Measurements from ENCODE around the gene CT45A9. TPM values are rescaled to one million over a fixed set of nuclear protein-coding genes. Genes with fewer than 3 reads are reported as not detected.
A peak's percentile ranks its signal among the peaks of the same experiment; 100 is the strongest.
"Not testable (repeated sequence)": the region's sequence is repeated elsewhere in the genome, so short reads cannot be mapped to it uniquely, and the experiment has no call there.

CT45A9 gene
- not detected for total RNA-seq

GRCh38 chrX:135871712-135872111 lies at the start of gene CT45A9:
TSS of gene CT45A9 (minus strand) at chrX:135871812. CDS start at chrX:135868061, 3,751 bp downstream.
- DNase-seq (ENCODE audit: low spot score in 2 of 2); H3K4me3 ChIP-seq (ENCODE audit: low read depth, poor library complexity, severe bottlenecking); intact Hi-C loops (cut with DNase I; ENCODE audit: low total_unique reads): not testable (repeated sequence)
- WGBS, 2 donors, result no CpG with 5 or more reads among the region's 17 CpGs

GRCh38 chrX:135920516-135920915 lies 48.9 kb upstream of the CT45A9 start:
- 26 to 38% methylated on average over 1 of the region's 1 CpG for WGBS, 2 donors
- H3K4me3 ChIP-seq (ENCODE audit: low read depth, poor library complexity, severe bottlenecking); DNase-seq (ENCODE audit: low spot score in 2 of 2); intact Hi-C loops (cut with DNase I; ENCODE audit: low total_unique reads): not testable (repeated sequence)

- no peak overlapping the region for H3K4me3 ChIP-seq (ENCODE audit: low read depth, poor library complexity, severe bottlenecking)
- no peak for DNase-seq (ENCODE audit: low spot score in 2 of 2)
- WGBS, 2 donors, result 84 to 88% methylated on average over 5 of the region's 5 CpGs
- TF ChIP-seq CTCF (IDR thresholded peaks at IDR 0.05), result no peak
- TF ChIP-seq POLR2A (IDR thresholded peaks at IDR 0.05), result no peak
- intact Hi-C loops (cut with DNase I; ENCODE audit: low total_unique reads), result no loop called here
Measured at GRCh38 chrX:135914404-135914803, 42.8 kb upstream of the CT45A9 start.

- DNase-seq (ENCODE audit: low spot score in 2 of 2), result no peak
- TF ChIP-seq CTCF (IDR thresholded peaks at IDR 0.05), result no peak
- TF ChIP-seq POLR2A (IDR thresholded peaks at IDR 0.05), result no peak
- 67 to 75% methylated on average over 5 of the region's 5 CpGs for WGBS, 2 donors
- intact Hi-C loops (cut with DNase I; ENCODE audit: low total_unique reads), result no loop called here
- no peak overlapping the region for H3K4me3 ChIP-seq (ENCODE audit: low read depth, poor library complexity, severe bottlenecking)
Measured at GRCh38 chrX:135910251-135910650, 38.6 kb upstream of the CT45A9 start.

GRCh38 chrX:135893294-135893817 lies 21.7 kb upstream of the CT45A9 start, which contains the start of the genes CT45A10 and SAGE1:
TSS of gene CT45A10 (minus strand) at chrX:135893444. CDS start at chrX:135885344, 8,100 bp downstream.
TSS of gene SAGE1 (plus strand) at chrX:135893716. CDS start at chrX:135896243, 2,527 bp downstream.
- no peak within 1 kb of the TSS for H3K4me3 ChIP-seq (ENCODE audit: low read depth, poor library complexity, severe bottlenecking)
- WGBS, 2 donors, result 84 to 88% methylated on average over 22 of the region's 22 CpGs
- TF ChIP-seq POLR2A (IDR thresholded peaks at IDR 0.05) (no peak), CTCF (IDR thresholded peaks at IDR 0.05) (no peak)
- no peak for DNase-seq (ENCODE audit: low spot score in 2 of 2)
- intact Hi-C loops (cut with DNase I; ENCODE audit: low total_unique reads), result no loop called here

- no peak for DNase-seq (ENCODE audit: low spot score in 2 of 2)
- TF ChIP-seq POLR2A (IDR thresholded peaks at IDR 0.05), result no peak
- TF ChIP-seq CTCF (IDR thresholded peaks at IDR 0.05), result no peak
- WGBS, 2 donors, result 94 to 95% methylated on average over 6 to 10 of the region's 11 CpGs
- intact Hi-C loops (cut with DNase I; ENCODE audit: low total_unique reads), result no loop called here
- no peak overlapping the region for H3K4me3 ChIP-seq (ENCODE audit: low read depth, poor library complexity, severe bottlenecking)
Measured at GRCh38 chrX:135892781-135893180, 21.2 kb upstream of the CT45A9 start.

GRCh38 chrX:135890087-135890585 lies 18.5 kb upstream of the CT45A9 start:
- H3K4me3 ChIP-seq (ENCODE audit: low read depth, poor library complexity, severe bottlenecking), result no peak overlapping the region
- TF ChIP-seq CTCF (IDR thresholded peaks at IDR 0.05), result no peak
- no peak for DNase-seq (ENCODE audit: low spot score in 2 of 2)
- intact Hi-C loops (cut with DNase I; ENCODE audit: low total_unique reads), result no loop called here
- 88 to 89% methylated on average over 13 to 14 of the region's 14 CpGs for WGBS, 2 donors

- intact Hi-C loops (cut with DNase I; ENCODE audit: low total_unique reads); DNase-seq (ENCODE audit: low spot score in 2 of 2); H3K4me3 ChIP-seq (ENCODE audit: low read depth, poor library complexity, severe bottlenecking): not testable (repeated sequence)
- 88 to 90% methylated on average over 2 to 5 of the region's 15 CpGs for WGBS, 2 donors
Measured at GRCh38 chrX:135888976-135889375, 17.4 kb upstream of the CT45A9 start.

- H3K4me3 ChIP-seq (ENCODE audit: low read depth, poor library complexity, severe bottlenecking); intact Hi-C loops (cut with DNase I; ENCODE audit: low total_unique reads): not testable (repeated sequence)
- 88 to 89% methylated on average over 9 to 11 of the region's 18 CpGs for WGBS, 2 donors
- peak in 1 of 2 donors; percentile 87 for DNase-seq (ENCODE audit: low spot score in 2 of 2)
Measured at GRCh38 chrX:135888230-135888629, 16.6 kb upstream of the CT45A9 start.

GRCh38 chrX:135882741-135883140 lies 11.1 kb upstream of the CT45A9 start:
- DNase-seq (ENCODE audit: low spot score in 2 of 2); intact Hi-C loops (cut with DNase I; ENCODE audit: low total_unique reads); H3K4me3 ChIP-seq (ENCODE audit: low read depth, poor library complexity, severe bottlenecking): not testable (repeated sequence)
- WGBS, 2 donors, result 51 to 56% methylated on average over 4 to 5 of the region's 5 CpGs

Data from lower leg skin (tissue), 4 donors.